Activated T-helper 1 cell treated with anti-CD3 and anti-CD28 coated beads, Interleukin-12 subunit alpha, Interleukin-12 subunit beta, Interleukin-2, Interleukin-4 antibody, amounts not matched to agents 30 ng/mL and 10 ng/mL and 1 ng/mL, durations not matched to agents 14 hours and 24 hours and 36 hours (primary cell): ENCODE measurements around the gene FAM98A. TPM values are rescaled to one million over a fixed set of nuclear protein-coding genes. Genes with fewer than 3 reads are reported as not detected.

Source experiments
- DNase-seq: peaks from one replicate; pipeline ENCODE4 v3.0.0; 2021; ENCODE audit warnings: low spot score
- H3K27ac Mint-ChIP-seq: one replicate; pipeline ENCODE4 v1.8.0; 2021; ENCODE audit warnings: mild to moderate bottlenecking, mixed read lengths
- H3K27me3 Mint-ChIP-seq: one replicate; pipeline ENCODE4 v1.8.0; 2022; ENCODE audit warnings: mild to moderate bottlenecking, moderate library complexity, mixed read lengths; ENCODE audit not compliant: insufficient read depth
- H3K36me3 Mint-ChIP-seq: one replicate; pipeline ENCODE4 v1.8.0; 2021; ENCODE audit warnings: low read depth, mixed read lengths
- H3K4me1 Mint-ChIP-seq: one replicate; pipeline ENCODE4 v1.8.0; 2021; ENCODE audit warnings: low read depth, mixed read lengths
- H3K4me3 Mint-ChIP-seq: one replicate; pipeline ENCODE4 v1.8.0; 2021; ENCODE audit warnings: mild to moderate bottlenecking, moderate library complexity, mixed read lengths
- H3K9me3 Mint-ChIP-seq: one replicate; pipeline ENCODE4 v1.8.0; 2021; ENCODE audit warnings: mixed read lengths
- intact Hi-C: fragments of 100-400 bp; cut with micrococcal nuclease; formaldehyde crosslinking; loops from one replicate; pipeline ENCODE4 v1.15.1; 2024
- total RNA-seq: library from RNA; stranded (reverse); gene quantifications from 2 replicates; pipeline ENCODE4 v1.2.3, GENCODE V29; 2022

FAM98A gene
- total RNA-seq, 1 donor from 2014 or later: 58.1 TPM

- H3K4me3 Mint-ChIP-seq: no peak overlapping the region
Measured at GRCh38 chr2:33550206-33550605, 48.9 kb downstream of the FAM98A start.

GRCh38 chr2:33541243-33541642, 57.9 kb downstream of the FAM98A start:
- Mint-ChIP-seq H3K4me3 (no peak overlapping the region), H3K36me3 (peaks cover 1% of the 10 kb centered on the region), H3K9me3 (no peaks in the 10 kb centered on the region), H3K27me3 (no peaks in the 10 kb centered on the region), H3K4me1 (no peaks in the 10 kb centered on the region), H3K27ac (no peak overlapping the region)
- DNase-seq: no peak
- intact Hi-C loops: no loop called here

More at GRCh38 chr2:33550206-33550605, 48.9 kb downstream of the FAM98A start:
- Mint-ChIP-seq H3K27me3 (no peaks in the 10 kb centered on the region), H3K4me1 (no peaks in the 10 kb centered on the region), H3K9me3 (no peaks in the 10 kb centered on the region), H3K27ac (no peak overlapping the region), H3K36me3 (peaks cover 3% of the 10 kb centered on the region)
- intact Hi-C loops: no loop called here
- DNase-seq: no peak

GRCh38 chr2:33535421-33535820, 63.7 kb downstream of the FAM98A start:
- H3K9me3 Mint-ChIP-seq: no peaks in the 10 kb centered on the region
- intact Hi-C loops: no loop called here
- DNase-seq: no peak
- no peaks in the 10 kb centered on the region for H3K4me1 Mint-ChIP-seq
- no peak overlapping the region for H3K4me3 Mint-ChIP-seq
- no peaks in the 10 kb centered on the region for H3K27me3 Mint-ChIP-seq
- peaks cover 5% of the 10 kb centered on the region for H3K36me3 Mint-ChIP-seq
- H3K27ac Mint-ChIP-seq: no peak overlapping the region

Other genes starting within 250 kb of the FAM98A start
- 3.6 and 4.1 TPM in 2 replicates for gene RASGRP3, start 122.7 kb downstream of the FAM98A start, total RNA-seq